ENCODE data around the gene VOPP1.
"Not testable (repeated sequence)": the region's sequence is repeated elsewhere in the genome, so short reads cannot be mapped to it uniquely, and the experiment has no call there.

Gene VOPP1

GRCh38 chr7:55473932-55474331 lies 98.4 kb downstream of the VOPP1 start:
- TF ChIP-seq CTCF (IDR thresholded peaks at IDR 0.05; ENCODE audit: borderline replicate concordance, insufficient read depth, low read depth, low read length): no peak
- no peak overlapping the region for H3K4me3 ChIP-seq (ENCODE audit: low read depth, low read length)

- H3K4me3 ChIP-seq (ENCODE audit: low read depth, low read length): no peak overlapping the region
- no peak for TF ChIP-seq CTCF (IDR thresholded peaks at IDR 0.05; ENCODE audit: borderline replicate concordance, insufficient read depth, low read depth, low read length)
Measured at GRCh38 chr7:55472928-55473725, 99.2 kb downstream of the VOPP1 start.

- not testable (repeated sequence) for H3K4me3 ChIP-seq (ENCODE audit: low read depth, low read length)
Measured at GRCh38 chr7:55472406-55472805, 99.9 kb downstream of the VOPP1 start.

GRCh38 chr7:55471594-55471993 lies 100.7 kb downstream of the VOPP1 start:
- not testable (repeated sequence) for H3K4me3 ChIP-seq (ENCODE audit: low read depth, low read length)

- TF ChIP-seq CTCF (IDR thresholded peaks at IDR 0.05; ENCODE audit: borderline replicate concordance, insufficient read depth, low read depth, low read length): no peak
- no peak overlapping the region for H3K4me3 ChIP-seq (ENCODE audit: low read depth, low read length)
Measured at GRCh38 chr7:55470261-55470660, 102.0 kb downstream of the VOPP1 start.

GRCh38 chr7:55469721-55470120 lies 102.6 kb downstream of the VOPP1 start:
- no peak for TF ChIP-seq CTCF (IDR thresholded peaks at IDR 0.05; ENCODE audit: borderline replicate concordance, insufficient read depth, low read depth, low read length)
- H3K4me3 ChIP-seq (ENCODE audit: low read depth, low read length): no peak overlapping the region

GRCh38 chr7:55469271-55469681 lies 103.0 kb downstream of the VOPP1 start:
- no peak overlapping the region for H3K4me3 ChIP-seq (ENCODE audit: low read depth, low read length)
- TF ChIP-seq CTCF (IDR thresholded peaks at IDR 0.05; ENCODE audit: borderline replicate concordance, insufficient read depth, low read depth, low read length): no peak

GRCh38 chr7:55468495-55468894 lies 103.8 kb downstream of the VOPP1 start:
- H3K4me3 ChIP-seq (ENCODE audit: low read depth, low read length): no peak overlapping the region
- no peak for TF ChIP-seq CTCF (IDR thresholded peaks at IDR 0.05; ENCODE audit: borderline replicate concordance, insufficient read depth, low read depth, low read length)
